ENCODE data around the gene RNF41. TPM values are rescaled to one million over a fixed set of nuclear protein-coding genes. Genes with fewer than 3 reads are reported as not detected.

The RNF41 gene
- total and polyA plus RNA-seq, 2 donors (not counting 1 experiment from before 2014, with no cell fraction given) = 113 to 129 TPM

DNA sequence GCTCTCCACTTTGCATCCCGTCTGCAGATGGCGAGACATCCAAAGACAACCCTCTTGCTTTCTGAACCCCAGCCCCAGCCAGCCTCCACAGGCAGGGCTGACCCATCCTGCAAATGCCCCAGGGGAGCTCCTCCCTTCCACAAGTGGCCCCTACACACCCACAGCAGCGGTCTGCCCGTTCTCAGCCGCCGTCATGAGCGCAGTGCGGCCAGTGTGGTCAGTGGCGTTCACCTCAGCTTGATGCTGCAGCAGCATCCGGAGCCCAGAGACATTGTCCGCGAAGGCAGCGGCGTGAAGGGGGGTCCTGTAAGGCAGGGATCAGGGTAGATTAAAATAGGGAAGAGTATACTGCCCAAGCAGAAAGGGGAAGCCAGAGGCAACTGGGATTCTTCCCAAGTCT lies 22.8 kb upstream of the RNF41 start:
- POLR2A ChIA-PET = interaction anchor here (0.6 kb wide), 1 partner anchor 1033 kb away, joined by 6 read pairs; no protein-coding TSS in a partner anchor

DNA sequence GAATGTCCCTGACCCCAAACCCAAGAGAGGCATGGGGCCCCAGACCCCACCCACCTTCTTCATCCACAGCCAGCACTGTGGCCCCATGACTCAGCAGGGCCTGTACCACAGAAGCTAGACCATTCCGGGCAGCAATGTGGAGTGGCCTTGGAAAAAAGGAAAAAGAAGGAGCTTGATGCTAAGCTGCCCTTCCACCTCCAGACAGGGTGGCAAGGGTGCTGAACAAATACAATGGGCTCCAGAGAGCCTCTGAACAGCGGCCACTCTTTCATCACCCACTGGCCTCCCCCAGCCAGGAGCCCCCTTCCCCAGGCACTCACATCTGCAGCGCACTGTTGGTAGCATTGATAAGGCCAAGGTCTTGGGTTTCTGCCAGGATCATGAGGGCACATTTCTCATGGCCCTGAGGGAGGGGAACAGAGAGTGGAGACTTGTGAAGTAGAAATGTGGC lies 22.0 kb upstream of the RNF41 start:
- H3K4me2 ChIP-seq (replicated peaks; ENCODE audit: low read depth, low read length, poor library complexity, severe bottlenecking) = no peak overlapping the region

More for the DNA sequence above, 22.8 kb upstream of the RNF41 start:
- intact Hi-C loops (cut with micrococcal nuclease) = no loop called here
- ATAC-seq (ENCODE audit: low read depth) (no peak), DNase-seq (no peak)
- Histone ChIP-seq H3K27ac (ENCODE audit: low read length in 2 of 2) (no peak overlapping the region), H3K9ac (ENCODE audit: low read length) (no peak overlapping the region), H3K27me3 (replicated peaks in 1 of 4; ENCODE audit: control extremely low read depth in 1 of 4, control insufficient read depth in 3 of 4, insufficient read depth in 4 of 4, low read length in 3 of 4) (no peaks in the 10 kb centered on the region), H4K20me1 (ENCODE audit: control insufficient read depth, insufficient read depth, low read length, poor library complexity, severe bottlenecking) (no peaks in the 10 kb centered on the region), H3K36me3 (replicated peaks in 1 of 2; ENCODE audit: control extremely low read depth in 1 of 2, control insufficient read depth in 1 of 2, extremely low read depth in 1 of 2, insufficient read depth in 2 of 2, low read length in 1 of 2) (peaks cover 0 to 84% of the 10 kb centered on the region in 2 experiments), H3K4me1 (ENCODE audit: control insufficient read depth in 2 of 2, insufficient read depth in 2 of 2, low read length in 2 of 2) (peaks cover 0 to 8% of the 10 kb centered on the region in 2 donors), H2AFZ (ENCODE audit: insufficient read depth, low read depth, low read length, poor library complexity, severe bottlenecking) (no peak overlapping the region), H3K4me3 (ENCODE audit: control extremely low read depth in 1 of 5, extremely low read depth in 1 of 5, insufficient read depth in 1 of 5, low read depth in 2 of 5, low read length in 4 of 5) (no peak overlapping the region), H3K4me2 (replicated peaks; ENCODE audit: low read depth, low read length, poor library complexity, severe bottlenecking) (no peak overlapping the region), H3K79me2 (ENCODE audit: control insufficient read depth, insufficient read depth, low read length) (no peaks in the 10 kb centered on the region), H3K9me3 (ENCODE audit: control extremely low read depth in 1 of 3, control insufficient read depth in 2 of 3, insufficient read depth in 1 of 3, low read length in 2 of 3) (no peaks in the 10 kb centered on the region)
- 100% methylated on average over 8 of the region's 14 CpGs for WGBS (ENCODE audit: insufficient coverage)
- Mint-ChIP-seq H3K4me1 (peaks cover 10% of the 10 kb centered on the region), H3K27me3 (no peaks in the 10 kb centered on the region), H3K4me3 (no peak overlapping the region), H3K9me3 (ENCODE audit: insufficient read depth) (no peaks in the 10 kb centered on the region), H3K27ac (no peak overlapping the region)
- no peak for TF ChIP-seq EZH2 (IDR thresholded peaks at IDR 0.05; ENCODE audit: borderline replicate concordance, insufficient read depth, low read depth, low read length, poor library complexity, severe bottlenecking)
- TF ChIP-seq, protein P1, sequence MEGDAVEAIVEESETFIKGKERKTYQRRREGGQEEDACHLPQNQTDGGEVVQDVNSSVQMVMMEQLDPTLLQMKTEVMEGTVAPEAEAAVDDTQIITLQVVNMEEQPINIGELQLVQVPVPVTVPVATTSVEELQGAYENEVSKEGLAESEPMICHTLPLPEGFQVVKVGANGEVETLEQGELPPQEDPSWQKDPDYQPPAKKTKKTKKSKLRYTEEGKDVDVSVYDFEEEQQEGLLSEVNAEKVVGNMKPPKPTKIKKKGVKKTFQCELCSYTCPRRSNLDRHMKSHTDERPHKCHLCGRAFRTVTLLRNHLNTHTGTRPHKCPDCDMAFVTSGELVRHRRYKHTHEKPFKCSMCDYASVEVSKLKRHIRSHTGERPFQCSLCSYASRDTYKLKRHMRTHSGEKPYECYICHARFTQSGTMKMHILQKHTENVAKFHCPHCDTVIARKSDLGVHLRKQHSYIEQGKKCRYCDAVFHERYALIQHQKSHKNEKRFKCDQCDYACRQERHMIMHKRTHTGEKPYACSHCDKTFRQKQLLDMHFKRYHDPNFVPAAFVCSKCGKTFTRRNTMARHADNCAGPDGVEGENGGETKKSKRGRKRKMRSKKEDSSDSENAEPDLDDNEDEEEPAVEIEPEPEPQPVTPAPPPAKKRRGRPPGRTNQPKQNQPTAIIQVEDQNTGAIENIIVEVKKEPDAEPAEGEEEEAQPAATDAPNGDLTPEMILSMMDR (IDR thresholded peaks at IDR 0.05) = no peak
- CTCF ChIA-PET = no interaction called here

More for the DNA sequence above, 22.0 kb upstream of the RNF41 start:
- H3K4me1 ChIP-seq (ENCODE audit: control insufficient read depth in 2 of 2, insufficient read depth in 2 of 2, low read length in 2 of 2) = peaks cover 0 to 8% of the 10 kb centered on the region in 2 donors
- no peak overlapping the region for H3K27ac ChIP-seq (ENCODE audit: low read length in 2 of 2)
- H3K4me3 ChIP-seq (ENCODE audit: control extremely low read depth in 1 of 5, extremely low read depth in 1 of 5, insufficient read depth in 1 of 5, low read depth in 2 of 5, low read length in 4 of 5) = no peak overlapping the region
- H3K79me2 ChIP-seq (ENCODE audit: control insufficient read depth, insufficient read depth, low read length) = no peaks in the 10 kb centered on the region
- Mint-ChIP-seq H3K4me3 (no peak overlapping the region), H3K27ac (no peak overlapping the region), H3K9me3 (ENCODE audit: insufficient read depth) (no peaks in the 10 kb centered on the region), H3K4me1 (peaks cover 10% of the 10 kb centered on the region), H3K27me3 (no peaks in the 10 kb centered on the region)
- no peaks in the 10 kb centered on the region for H3K9me3 ChIP-seq (ENCODE audit: control extremely low read depth in 1 of 3, control insufficient read depth in 2 of 3, insufficient read depth in 1 of 3, low read length in 2 of 3)
- H4K20me1 ChIP-seq (ENCODE audit: control insufficient read depth, insufficient read depth, low read length, poor library complexity, severe bottlenecking) = no peaks in the 10 kb centered on the region
- intact Hi-C loops (cut with micrococcal nuclease) = no loop called here
- ChIA-PET CTCF (interaction anchor here (0.7 kb wide), 1 partner anchor 15 kb away, joined by 3 read pairs; the partner anchor contains the start of gene ANKRD52), POLR2A (no interaction called here)
- TF ChIP-seq, protein P1 (IDR thresholded peaks at IDR 0.05) = no peak
- TF ChIP-seq EZH2 (IDR thresholded peaks at IDR 0.05; ENCODE audit: borderline replicate concordance, insufficient read depth, low read depth, low read length, poor library complexity, severe bottlenecking) = no peak
- H3K27me3 ChIP-seq (replicated peaks in 1 of 4; ENCODE audit: control extremely low read depth in 1 of 4, control insufficient read depth in 3 of 4, insufficient read depth in 4 of 4, low read length in 3 of 4) = no peaks in the 10 kb centered on the region
- no CpG with 5 or more reads among the region's 3 CpGs for WGBS (ENCODE audit: insufficient coverage)
- no peak overlapping the region for H2AFZ ChIP-seq (ENCODE audit: insufficient read depth, low read depth, low read length, poor library complexity, severe bottlenecking)
- H3K36me3 ChIP-seq (replicated peaks in 1 of 2; ENCODE audit: control extremely low read depth in 1 of 2, control insufficient read depth in 1 of 2, extremely low read depth in 1 of 2, insufficient read depth in 2 of 2, low read length in 1 of 2) = peaks cover 0 to 77% of the 10 kb centered on the region in 2 experiments
- DNase-seq (no peak), ATAC-seq (ENCODE audit: low read depth) (no peak)
- no peak overlapping the region for H3K9ac ChIP-seq (ENCODE audit: low read length)
